ENCODE data around the gene MTCH1.

- TF ChIP-seq POLR2A (IDR thresholded peaks at IDR 0.05; ENCODE audit: borderline replicate concordance, extremely low read depth, insufficient read depth, insufficient read length): no peak
- TF ChIP-seq EZH2 (IDR thresholded peaks at IDR 0.05): no peak
- no peak for TF ChIP-seq SP1 (IDR thresholded peaks at IDR 0.05; ENCODE audit: low read depth)
- TF ChIP-seq CTCF (IDR thresholded peaks at IDR 0.05 in 2 of 3, conservative IDR thresholded peaks at IDR 0.05 in 1 of 3; ENCODE audit: borderline replicate concordance in 1 of 3, insufficient read depth in 1 of 3, low read depth in 2 of 3, low read length in 2 of 3): 0 out of 6 replicates have a peak, but pooled peaks of 1 of the 3 experiments have one; percentile 25
- no peak for TF ChIP-seq ZNF274 (IDR thresholded peaks at IDR 0.05; ENCODE audit: low read depth, low read length)
- TF ChIP-seq CEBPB (IDR thresholded peaks at IDR 0.05; ENCODE audit: low read depth): no peak
- no peak for TF ChIP-seq REST (IDR thresholded peaks at IDR 0.05; ENCODE audit: low read depth)
Observed at GRCh38 chr6:36979347-36979742, 6.7 kb downstream of the MTCH1 start.

Data from HCT116 (cell line).